Peyer's patch (tissue), 4 donors: Measurements from ENCODE around the gene GREB1.

Source experiments
- CTCF ChIP-seq, 6 experiments: fragments of 450-650 bp in 4 of 6; fragments of 200-600 bp in 2 of 6; sonication (generic) in 1 of 6; IDR thresholded peaks; one replicate each; pipeline ENCODE4 v1.5.1; 2017 to 2019; ENCODE audit warnings: antibody characterized with exemption in 6 of 6, mild to moderate bottlenecking in 3 of 6, moderate library complexity in 1 of 6
- POLR2A ChIP-seq, 2 donors: fragments of 450-650 bp; IDR thresholded peaks; one replicate each; pipeline ENCODE4 v1.5.1; 2017; ENCODE audit warnings: antibody characterized with exemption in 2 of 2, mild to moderate bottlenecking in 2 of 2, moderate library complexity in 2 of 2

GRCh38 chr2:11542275-11542819 is 8.5 kb downstream of the GREB1 start:
- no peak for TF ChIP-seq CTCF (IDR thresholded peaks at IDR 0.05)
- no peak for TF ChIP-seq POLR2A (IDR thresholded peaks at IDR 0.05)
